GM19023 (cell line): ENCODE data around the gene ADAMTS16.

Experiments used
- ATAC-seq: cut with Tn5 transposase; IDR thresholded peaks from one replicate; pipeline ENCODE4 v1.9.1; 2021; ENCODE audit warnings: mild to moderate bottlenecking, moderate library complexity; ENCODE audit not compliant: unreplicated experiment

Gene ADAMTS16

DNA sequence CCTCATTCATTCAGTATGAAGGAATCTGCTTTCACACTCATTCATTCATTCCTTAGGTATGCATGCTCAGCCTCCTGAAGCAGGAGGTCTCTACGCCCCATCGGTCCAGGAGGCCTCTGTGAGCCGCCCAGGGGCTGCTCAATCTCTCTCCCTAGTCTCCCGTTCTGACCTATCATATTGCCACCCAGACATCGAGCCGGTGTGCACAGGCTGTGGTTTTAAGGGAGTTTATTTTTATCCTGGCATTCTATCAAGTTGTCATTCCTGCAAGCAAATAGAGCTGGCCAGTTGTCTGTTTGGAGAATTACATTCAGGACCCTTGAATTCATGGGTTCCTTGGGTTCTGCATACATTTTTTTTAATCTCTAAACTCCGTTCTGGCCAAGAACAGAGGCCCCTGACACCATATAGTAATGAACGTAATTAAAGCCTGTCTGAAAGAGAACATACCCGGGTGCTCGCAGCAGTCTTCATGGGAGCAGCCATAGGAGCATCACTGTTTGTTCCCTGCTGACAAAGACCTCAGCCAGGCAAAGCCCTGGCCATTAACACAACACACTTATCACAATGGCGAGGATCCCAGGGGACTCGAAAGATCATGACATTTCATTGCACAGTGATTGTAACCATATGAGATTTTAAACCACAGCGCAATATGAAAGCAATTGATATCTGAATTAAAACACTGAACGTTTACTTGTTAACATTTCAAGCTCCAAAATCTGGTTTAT is 80.9 kb downstream of the ADAMTS16 start:
- no peak for ATAC-seq

DNA sequence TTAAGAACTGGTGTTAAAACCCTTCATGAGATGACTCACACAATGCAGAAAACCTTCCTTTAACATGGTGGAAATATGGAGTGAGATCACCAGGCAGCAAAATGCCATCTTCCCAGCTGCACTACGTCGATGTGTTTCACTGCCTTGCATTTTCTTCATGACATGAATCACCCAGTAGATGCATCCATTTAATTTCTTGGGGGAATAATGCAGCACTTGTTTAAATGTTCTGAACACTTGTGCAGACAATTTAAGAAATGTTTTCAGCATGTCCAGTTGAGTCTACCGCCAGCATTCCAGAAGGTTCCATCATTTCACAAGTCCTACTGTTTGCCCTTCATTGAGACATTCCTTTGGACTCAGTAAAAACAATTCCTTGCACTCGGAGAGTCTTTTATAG is 81.6 kb downstream of the ADAMTS16 start:
- no peak for ATAC-seq

DNA sequence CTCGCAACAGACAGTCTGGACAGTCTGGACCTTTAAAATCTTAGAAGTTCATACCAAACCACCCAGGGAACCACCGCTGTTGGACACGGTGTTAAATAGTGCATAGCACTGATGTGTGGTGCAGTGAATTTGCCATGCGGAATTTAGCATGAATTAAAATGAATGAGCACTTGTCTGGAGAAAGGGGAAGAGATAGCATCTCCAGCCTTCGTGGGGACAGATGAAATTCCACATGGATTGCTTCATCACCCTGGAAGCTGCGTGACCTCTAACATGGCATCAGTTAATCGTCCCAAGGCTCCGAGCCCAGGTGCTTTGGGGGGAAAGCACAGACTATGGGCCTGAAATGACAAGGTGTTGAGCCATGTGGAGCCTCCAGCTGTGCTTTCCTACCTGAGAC is 91.4 kb downstream of the ADAMTS16 start:
- no peak for ATAC-seq

DNA sequence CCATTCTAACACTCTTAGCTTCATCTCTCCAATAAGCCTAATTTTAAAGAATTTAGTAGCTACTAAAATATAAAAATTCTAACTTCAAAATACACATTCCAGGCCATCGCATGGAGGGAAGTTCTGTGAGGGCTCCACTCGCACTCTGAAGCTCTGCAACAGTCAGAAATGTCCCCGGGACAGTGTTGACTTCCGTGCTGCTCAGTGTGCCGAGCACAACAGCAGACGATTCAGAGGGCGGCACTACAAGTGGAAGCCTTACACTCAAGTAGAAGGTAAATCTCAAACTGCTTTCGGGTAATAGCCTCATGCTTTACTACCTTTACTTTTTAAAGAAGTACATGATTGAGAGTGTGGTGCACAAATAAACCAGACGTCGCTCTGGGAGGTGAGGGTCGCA is 94.8 kb downstream of the ADAMTS16 start:
- ATAC-seq: no peak

DNA sequence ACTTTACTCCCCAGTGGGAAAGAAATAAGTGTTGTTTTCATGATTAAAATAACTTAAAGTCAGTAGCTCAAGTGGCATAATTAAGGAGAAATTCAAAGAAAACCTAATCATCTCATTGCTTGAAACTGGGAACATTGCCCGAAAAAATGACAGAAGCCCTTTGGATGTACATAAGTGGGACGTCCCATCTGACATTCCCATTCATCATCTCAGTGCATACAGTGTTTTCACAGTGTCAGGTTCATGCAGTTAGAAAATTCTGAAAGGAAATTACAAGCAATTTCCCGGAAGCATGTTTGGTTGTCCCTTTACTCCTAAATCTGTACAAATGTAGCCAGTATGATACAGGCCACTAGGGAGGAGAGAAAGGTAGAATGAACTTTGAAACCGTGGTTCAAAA is 95.6 kb downstream of the ADAMTS16 start:
- ATAC-seq: no peak

DNA sequence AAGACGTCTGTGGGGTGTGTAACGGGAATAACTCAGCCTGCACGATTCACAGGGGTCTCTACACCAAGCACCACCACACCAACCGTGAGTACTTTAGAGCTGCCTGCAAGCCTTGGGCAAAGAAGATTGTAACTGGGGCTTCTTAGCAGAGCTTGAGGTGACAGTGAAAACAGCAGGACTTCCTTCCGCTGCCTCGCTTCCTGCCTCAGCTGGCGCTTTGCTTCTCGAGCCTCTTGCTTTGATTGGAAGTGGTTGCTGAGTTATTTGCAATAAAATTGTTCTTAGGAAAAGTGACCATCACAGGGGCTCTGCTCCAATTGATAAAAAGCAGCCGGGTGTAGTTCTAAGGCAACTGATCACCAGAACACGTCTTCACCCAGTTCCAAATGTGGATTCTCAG is 99.1 kb downstream of the ADAMTS16 start:
- ATAC-seq: no peak

DNA sequence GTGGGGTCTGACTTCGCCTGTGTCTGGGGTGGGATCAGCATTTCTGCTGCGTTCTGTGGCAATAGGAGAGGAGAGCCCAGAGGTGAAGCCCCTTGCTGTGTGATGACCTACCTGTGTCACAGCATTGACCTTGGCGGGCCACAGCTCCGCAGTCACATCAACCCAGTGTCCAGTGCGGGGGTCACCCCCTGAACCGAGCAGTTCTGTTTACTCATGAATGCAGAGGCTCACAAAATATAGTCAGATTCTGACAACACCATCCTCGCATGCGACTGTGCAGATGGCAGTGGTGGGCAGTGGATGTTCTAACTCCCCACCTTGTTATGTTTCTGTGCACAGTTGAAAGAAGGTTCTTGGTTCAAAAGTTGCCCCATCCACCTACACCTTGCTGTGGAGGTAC is 100.1 kb downstream of the ADAMTS16 start:
- ATAC-seq: no peak

DNA sequence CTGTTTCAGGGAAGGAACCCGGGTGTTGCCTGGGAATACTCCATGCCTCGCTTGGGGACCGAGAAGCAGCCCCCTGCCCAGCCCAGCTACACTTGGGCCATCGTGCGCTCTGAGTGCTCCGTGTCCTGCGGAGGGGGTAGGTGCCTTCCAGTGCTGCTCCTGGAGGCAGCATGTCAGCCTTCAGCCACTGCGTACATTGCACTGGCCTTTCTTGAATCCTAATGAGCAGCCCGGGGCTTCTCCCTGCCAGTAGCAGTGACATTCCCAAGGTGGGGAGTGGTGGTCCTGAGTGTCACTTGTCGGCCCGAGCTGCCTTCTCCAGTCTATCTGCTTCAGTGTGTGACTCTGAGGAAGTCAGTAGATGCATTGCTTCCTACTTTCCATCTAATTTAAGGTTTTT is 101.9 kb downstream of the ADAMTS16 start:
- no peak for ATAC-seq

DNA sequence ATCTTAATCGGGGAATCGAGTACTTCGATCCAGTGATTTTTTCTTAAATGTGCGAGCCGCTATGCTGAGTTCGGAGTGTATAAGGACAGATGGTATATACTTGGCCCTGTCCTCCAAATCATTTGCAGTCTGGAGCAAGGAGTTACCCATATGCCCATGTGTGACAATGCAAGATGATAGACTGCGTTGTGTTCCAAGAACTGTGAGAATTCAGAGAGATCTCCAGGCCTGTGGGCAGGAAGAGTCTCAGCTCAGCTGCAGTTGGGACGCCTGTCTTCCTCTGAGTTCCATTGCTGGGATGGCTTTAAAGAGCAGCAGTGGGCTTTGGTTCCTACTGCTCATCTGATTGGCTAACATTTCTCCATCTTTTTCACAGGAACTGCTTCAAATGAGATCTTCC is 106.6 kb downstream of the ADAMTS16 start:
- no peak for ATAC-seq

DNA sequence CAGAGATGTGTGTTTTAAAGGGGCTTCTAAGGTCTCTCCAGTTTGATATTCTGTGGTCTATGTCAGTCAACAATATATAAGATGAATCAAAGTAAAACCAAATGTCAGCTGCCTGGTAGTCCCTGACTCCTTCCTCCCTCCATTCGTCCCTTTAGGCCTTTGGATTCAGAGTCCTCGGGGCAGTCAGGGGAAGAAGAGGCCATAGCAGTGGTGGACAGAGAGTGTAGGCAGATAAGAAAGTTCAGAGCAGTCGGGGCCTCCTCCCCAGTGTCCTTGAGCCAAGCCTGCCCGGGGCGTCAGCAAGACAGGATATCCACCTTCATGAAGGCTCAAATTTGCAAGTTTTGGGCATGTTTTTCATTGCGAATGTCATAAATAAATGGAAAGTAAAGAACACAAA is 110.6 kb downstream of the ADAMTS16 start:
- ATAC-seq: no peak

DNA sequence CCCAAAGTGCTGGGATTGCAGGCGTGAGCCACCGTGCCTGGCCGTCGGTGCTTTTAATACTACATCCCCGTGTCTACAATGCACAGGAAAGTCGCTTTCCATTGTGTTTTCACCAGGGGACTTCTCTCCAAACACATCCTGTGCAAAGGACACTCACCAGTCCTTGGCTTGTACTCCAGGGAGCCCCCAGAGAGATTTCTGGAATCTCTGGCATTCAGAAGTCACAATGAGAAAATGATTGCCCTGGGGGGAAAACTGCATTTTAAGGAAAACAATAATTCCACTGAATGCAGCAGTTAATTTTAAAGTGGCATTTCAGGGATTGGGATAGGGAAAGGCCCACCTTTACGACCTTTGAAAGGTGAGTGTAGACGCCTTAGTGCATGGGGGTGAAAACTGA is 112.0 kb downstream of the ADAMTS16 start:
- ATAC-seq: no peak

DNA sequence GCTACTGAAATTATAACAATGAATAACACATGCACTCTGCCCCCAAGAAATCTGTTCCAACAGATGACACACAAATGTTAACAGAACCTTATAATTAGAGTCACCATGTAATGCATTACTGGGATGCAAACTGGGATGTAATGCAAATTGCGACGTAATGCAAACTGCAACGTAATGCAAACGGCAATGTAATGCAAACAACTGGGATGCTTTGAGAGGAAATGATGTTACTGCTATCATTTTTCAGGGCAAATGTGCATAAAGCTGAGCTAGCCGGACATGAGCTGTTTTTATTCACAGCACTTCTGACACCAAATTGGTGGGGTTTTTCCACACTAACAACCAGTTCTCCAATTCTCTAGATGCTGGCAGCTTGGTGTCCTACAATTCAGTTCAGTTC is 117.2 kb downstream of the ADAMTS16 start:
- no peak for ATAC-seq

DNA sequence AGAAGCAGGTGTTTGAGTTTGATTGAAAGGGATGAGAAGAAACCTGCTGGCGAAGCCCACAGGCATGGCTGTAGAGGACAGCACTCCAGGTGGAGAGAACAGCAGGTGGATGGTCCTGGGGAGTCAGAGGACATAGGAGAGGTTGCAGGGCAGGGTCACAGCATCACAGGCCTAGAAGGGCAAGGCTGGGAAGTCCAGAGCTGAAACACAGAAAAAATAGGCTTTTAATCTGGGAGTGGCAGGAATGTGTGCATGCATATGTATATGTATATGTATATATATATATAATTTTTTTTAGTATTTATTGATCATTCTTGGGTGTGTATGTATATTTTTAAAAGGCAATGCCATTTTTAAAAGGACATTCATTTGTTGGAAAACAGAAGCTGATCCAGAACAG is 118.4 kb downstream of the ADAMTS16 start:
- no peak for ATAC-seq

DNA sequence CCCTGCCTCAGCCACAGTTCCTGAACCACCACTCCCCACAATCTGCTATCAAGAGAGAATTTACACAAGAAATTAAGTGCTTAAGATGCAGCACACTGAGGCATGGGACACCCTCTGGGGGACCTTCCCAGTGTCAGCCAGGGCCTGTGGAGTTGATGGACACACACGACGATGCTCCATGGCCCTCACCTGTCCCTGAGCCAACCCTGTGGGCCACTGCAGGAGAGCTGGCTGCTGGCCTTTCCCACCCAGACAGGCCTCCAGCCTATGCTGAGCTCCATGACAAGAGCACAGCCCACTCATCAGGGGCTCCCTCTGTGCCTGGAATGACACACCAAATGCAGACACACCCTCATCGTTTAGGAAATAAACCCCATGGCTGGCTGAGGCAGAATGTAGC is 124.6 kb downstream of the ADAMTS16 start:
- ATAC-seq: no peak

DNA sequence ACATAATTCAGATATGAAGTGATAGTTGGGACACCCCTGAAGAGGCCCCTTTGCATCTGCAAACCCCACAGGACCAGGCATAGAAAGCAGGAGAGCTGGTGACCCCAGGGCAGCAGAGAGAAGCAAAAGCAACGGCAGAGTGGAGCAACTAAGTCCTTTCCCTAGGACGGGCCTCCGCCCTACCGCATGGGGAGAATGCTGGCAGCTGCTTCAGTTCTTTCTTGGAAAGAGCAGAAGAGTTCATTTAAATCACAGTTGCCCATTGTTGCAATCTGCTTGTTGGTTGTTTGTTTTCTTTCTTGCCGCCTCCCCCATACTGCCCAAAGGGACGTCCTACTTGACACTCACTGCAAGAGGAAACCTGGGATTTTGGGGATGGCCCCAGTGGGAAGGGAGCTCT is 126.2 kb downstream of the ADAMTS16 start:
- no peak for ATAC-seq

DNA sequence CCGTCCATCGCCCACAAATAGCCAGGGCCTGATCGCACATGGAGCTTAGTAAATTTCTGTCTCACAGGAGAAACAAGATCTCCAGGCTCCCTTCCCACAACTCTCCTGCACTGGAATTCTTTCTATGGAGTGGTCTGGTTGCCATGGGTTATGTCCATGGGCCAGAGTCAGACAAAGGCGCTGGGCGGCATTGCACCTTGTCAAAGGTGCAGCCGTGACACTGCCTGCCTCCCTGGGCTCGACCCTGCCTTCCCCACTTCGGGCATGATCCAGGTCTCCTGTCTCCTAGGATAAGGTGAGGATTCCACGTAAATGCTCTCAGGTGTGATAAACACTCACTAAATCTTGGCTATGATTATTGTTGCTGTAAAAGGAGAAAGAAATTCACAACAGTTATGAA is 130.0 kb downstream of the ADAMTS16 start:
- ATAC-seq: no peak

DNA sequence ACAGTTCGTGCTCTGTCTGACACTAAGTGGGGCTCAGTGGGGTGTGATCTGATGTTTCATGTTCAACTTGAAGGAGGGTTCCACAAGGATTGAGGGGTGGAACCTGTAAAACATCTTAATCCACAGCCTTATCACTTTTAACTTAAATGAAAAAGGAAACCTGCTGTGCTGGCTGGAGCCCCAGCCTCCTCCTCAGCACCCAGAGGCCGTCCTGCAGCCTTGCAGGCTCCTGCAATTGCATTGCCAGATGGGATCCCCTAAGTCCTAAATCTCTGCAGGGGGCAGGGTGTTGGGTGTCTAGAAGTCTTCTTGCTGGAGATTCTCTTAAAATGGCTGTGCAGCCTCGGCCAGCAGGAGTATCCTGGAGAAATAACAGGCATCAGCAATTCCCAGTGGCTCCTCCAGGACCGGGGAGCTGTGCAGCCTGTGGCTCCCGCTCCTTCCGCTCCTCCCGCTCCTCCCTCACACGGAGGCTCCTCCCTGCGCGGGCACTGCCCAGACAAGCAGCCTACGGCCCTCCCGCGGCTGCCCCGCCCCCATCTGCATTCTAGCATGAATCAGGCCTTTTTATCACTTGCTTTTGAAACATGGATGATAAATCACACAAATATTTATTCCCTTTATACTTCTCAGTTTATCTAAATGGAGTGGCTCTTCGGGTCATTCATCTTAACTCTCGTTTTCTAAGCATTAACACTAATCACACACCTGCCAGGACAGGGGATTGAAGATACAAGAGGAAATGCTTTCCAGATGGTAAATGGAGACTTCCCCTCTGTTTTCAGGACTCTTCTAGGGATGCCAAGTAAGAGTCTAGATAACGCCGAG is 131.0 kb downstream of the ADAMTS16 start:
- ATAC-seq: no peak

DNA sequence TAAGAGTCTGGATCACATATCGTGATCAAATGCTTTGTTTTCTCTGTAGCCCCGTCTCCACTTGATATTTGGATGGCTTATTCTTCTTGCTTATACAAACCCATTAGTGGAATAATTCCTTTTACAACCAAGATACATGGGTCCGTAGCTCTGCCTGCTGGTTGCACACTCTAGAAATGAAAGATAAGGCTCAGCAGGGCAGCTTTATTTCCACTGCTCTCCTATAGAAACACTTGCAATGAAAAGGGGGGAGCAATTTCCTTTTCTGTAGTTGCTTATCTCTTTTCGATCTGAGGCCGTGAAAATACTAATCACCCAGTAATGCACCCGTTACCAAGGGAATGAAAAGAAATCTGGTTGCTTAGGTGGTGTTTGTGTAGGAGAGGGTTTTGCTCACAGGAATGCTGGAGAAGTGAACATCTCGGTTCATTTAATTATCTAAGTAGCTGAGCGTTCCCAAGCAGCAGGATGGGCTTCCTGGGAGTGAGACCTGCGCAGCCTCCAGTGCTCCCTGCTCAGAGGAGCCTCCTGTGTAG is 131.7 kb downstream of the ADAMTS16 start:
- ATAC-seq: no peak

DNA sequence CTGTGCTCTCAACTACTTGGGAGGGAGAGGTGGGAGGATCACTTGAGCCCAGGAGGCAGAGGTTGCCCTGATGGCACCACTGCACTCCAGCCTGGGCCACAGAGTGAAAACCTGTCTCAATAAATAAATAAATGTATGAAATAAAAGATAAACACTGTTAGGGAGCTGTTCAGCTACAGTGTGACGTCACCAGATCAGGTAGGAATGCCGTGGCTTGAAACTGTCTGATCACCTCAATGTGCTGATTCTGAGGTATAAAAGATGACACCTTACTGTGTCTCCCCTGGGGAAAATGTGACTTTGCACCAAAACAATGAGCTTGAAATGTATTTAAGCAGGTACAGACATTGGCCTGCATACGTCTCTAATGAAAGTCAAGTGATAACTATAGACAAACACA is 133.3 kb downstream of the ADAMTS16 start:
- no peak for ATAC-seq

DNA sequence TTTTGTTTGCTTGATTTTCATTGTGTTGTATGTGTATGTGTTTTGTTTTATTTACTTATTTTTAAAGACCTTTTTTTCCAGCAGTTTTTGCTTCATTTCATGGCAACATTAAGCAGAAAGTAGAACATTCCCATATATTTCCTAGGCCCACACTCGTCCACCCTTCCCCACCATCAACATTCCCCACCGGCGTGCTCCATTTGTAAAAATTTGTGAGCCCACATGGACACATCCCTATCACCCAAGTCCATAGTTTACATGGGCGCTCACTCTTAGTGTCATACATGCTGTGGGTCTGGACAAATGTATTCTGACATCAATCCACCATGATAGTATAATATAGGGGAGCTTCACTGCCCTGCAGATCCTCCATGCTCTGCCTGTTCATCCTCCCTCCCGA is 133.8 kb downstream of the ADAMTS16 start:
- ATAC-seq: no peak

DNA sequence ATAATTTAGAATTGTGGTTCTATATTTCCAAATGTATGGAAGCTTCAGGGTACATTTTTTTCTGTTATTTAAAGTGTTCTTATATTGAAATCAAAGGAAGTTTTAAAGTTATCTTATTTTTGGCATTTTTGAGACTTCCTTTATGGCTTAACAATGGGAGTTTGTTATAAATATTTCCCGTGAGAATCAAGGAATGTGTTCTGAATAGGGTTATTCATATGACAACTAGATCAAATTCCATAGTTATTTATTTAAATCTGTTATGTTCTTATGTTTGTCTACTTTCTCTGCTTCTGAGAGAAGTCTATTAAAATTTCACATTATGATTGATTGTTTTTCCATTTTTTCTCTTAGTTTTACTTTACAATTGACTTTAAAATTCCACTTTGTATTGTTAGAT is 135.1 kb downstream of the ADAMTS16 start:
- ATAC-seq: no peak

DNA sequence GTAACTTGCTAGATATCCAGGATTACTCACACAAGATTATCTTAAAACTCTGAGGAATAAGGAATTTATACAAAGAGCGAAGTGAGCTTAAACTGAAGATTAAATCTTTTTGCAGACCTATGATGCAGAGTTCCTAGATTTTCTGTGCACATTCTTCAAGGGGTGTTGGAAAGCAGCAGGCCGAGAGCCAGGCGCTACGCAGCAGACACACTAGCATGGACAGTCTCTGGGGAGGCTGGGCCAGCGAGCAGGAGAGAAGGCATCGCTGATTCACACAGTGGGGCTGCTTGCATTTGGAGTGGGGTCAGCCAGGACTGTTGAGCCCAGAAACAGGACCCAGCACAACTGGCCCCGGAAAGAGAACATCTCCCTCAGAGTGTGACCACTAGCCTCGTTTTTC is 136.3 kb downstream of the ADAMTS16 start:
- ATAC-seq: no peak
